ENCODE data around the gene MYO18B.

- TF ChIP-seq CTCF (optimal IDR thresholded peaks at IDR 0.05 in 1 of 3, IDR thresholded peaks at IDR 0.05 in 1 of 3, conservative IDR thresholded peaks at IDR 0.05 in 1 of 3; ENCODE audit: extremely low read depth in 1 of 3, insufficient read depth in 2 of 3, low read length in 3 of 3) (no peak), EZH2 (IDR thresholded peaks at IDR 0.05; ENCODE audit: low read length) (no peak)
Observed at GRCh38 chr22:26056455-26057200, 314.6 kb downstream of the MYO18B start.

All from keratinocyte (primary cell).